Measurements from ENCODE around the gene DOCK9.

The DOCK9 gene

GRCh38 chr13:98888222-98888889, 89.5 kb downstream of the DOCK9 start:
- DNase-seq (ENCODE audit: low read depth), result no peak
- no peak for TF ChIP-seq CTCF (IDR thresholded peaks at IDR 0.05; ENCODE audit: low read depth, low read length, missing control alignments)
- H3K4me3 ChIP-seq (ENCODE audit: low read depth, low read length), result no peak overlapping the region
- in situ Hi-C loops (cut with HindIII; ENCODE audit: low sequenced_read_pairs), result no loop called here

- no peak overlapping the region for H3K4me3 ChIP-seq (ENCODE audit: low read depth, low read length)
- in situ Hi-C loops (cut with HindIII; ENCODE audit: low sequenced_read_pairs), result no loop called here
- no peak for TF ChIP-seq CTCF (IDR thresholded peaks at IDR 0.05; ENCODE audit: low read depth, low read length, missing control alignments)
- DNase-seq (ENCODE audit: low read depth), result no peak
Observed at GRCh38 chr13:98886587-98887230, 91.2 kb downstream of the DOCK9 start.

- H3K4me3 ChIP-seq (ENCODE audit: low read depth, low read length), result no peak overlapping the region
- no peak for TF ChIP-seq CTCF (IDR thresholded peaks at IDR 0.05; ENCODE audit: low read depth, low read length, missing control alignments)
- in situ Hi-C loops (cut with HindIII; ENCODE audit: low sequenced_read_pairs), result no loop called here
- DNase-seq (ENCODE audit: low read depth), result no peak
Observed at GRCh38 chr13:98885600-98885999, 92.3 kb downstream of the DOCK9 start.

- no peak for TF ChIP-seq CTCF (IDR thresholded peaks at IDR 0.05; ENCODE audit: low read depth, low read length, missing control alignments)
- in situ Hi-C loops (cut with HindIII; ENCODE audit: low sequenced_read_pairs), result no loop called here
Observed at GRCh38 chr13:98883998-98884397, 93.9 kb downstream of the DOCK9 start.

GRCh38 chr13:98881390-98881789, 96.5 kb downstream of the DOCK9 start:
- H3K4me3 ChIP-seq (ENCODE audit: low read depth, low read length), result no peak overlapping the region
- DNase-seq (ENCODE audit: low read depth), result no peak
- no peak for TF ChIP-seq CTCF (IDR thresholded peaks at IDR 0.05; ENCODE audit: low read depth, low read length, missing control alignments)
- in situ Hi-C loops (cut with HindIII; ENCODE audit: low sequenced_read_pairs), result no loop called here

More at GRCh38 chr13:98883998-98884397, 93.9 kb downstream of the DOCK9 start:
- H3K4me3 ChIP-seq (ENCODE audit: low read depth, low read length), result no peak overlapping the region
- DNase-seq (ENCODE audit: low read depth), result no peak

- in situ Hi-C loops (cut with HindIII; ENCODE audit: low sequenced_read_pairs), result no loop called here
- TF ChIP-seq CTCF (IDR thresholded peaks at IDR 0.05; ENCODE audit: low read depth, low read length, missing control alignments), result no peak
- no peak for DNase-seq (ENCODE audit: low read depth)
- no peak overlapping the region for H3K4me3 ChIP-seq (ENCODE audit: low read depth, low read length)
Observed at GRCh38 chr13:98880677-98881076, 97.2 kb downstream of the DOCK9 start.

Data from astrocyte of the cerebellum (primary cell).